DOHH2 (cell line): ENCODE data around the gene GHR.

ENCODE experiments used
- CTCF ChIP-seq: fragments of 200-600 bp; sonication (generic); IDR thresholded peaks from one replicate; pipeline ENCODE4 v1.5.1; 2014; ENCODE audit warnings: antibody characterized with exemption, mild to moderate bottlenecking, low read depth, low read length; ENCODE audit not compliant: poor library complexity, severe bottlenecking
- EZH2phosphoT487 ChIP-seq: fragments of 200-600 bp; sonication (generic); IDR thresholded peaks from 2 replicates; pipeline ENCODE4 v1.6.1; 2017; ENCODE audit warnings: borderline replicate concordance, mild to moderate bottlenecking, antibody characterized with exemption, low read length, moderate library complexity, mixed read lengths

GRCh38 chr5:42403236-42403635 lies 20.0 kb upstream of the GHR start:
- no peak for TF ChIP-seq CTCF
- TF ChIP-seq EZH2phosphoT487 = no peak
